WTC11 (cell line): ENCODE results near the gene B4GALNT1.

Source experiments
- ATF1 ChIP-seq: sonication (generic); formaldehyde crosslinking; IDR thresholded peaks from 2 replicates; pipeline ENCODE4 v1.8.1; 2023; ENCODE audit warnings: mild to moderate bottlenecking, moderate library complexity, missing genetic modification reagents
- EMX1 ChIP-seq: fragments of 250-450 bp; sonication (Bioruptor Pico); IDR thresholded peaks from 2 replicates; pipeline ENCODE4 v1.8.0; 2021; ENCODE audit warnings: mild to moderate bottlenecking
- FOXJ3 ChIP-seq: sonication (generic); formaldehyde crosslinking; IDR thresholded peaks from 2 replicates; pipeline ENCODE4 v1.9.0; 2021; ENCODE audit warnings: missing genetic modification reagents, mild to moderate bottlenecking, borderline replicate concordance
- HMGA2 ChIP-seq: fragments of 250-450 bp; sonication (Bioruptor Pico); IDR thresholded peaks from 2 replicates; pipeline ENCODE4 v1.4.0; 2021; ENCODE audit warnings: mild to moderate bottlenecking, moderate library complexity
- MXD4 ChIP-seq: fragments of 250-450 bp; sonication (Bioruptor Pico); IDR thresholded peaks from 2 replicates; pipeline ENCODE4 v1.8.0; 2021; ENCODE audit warnings: mild to moderate bottlenecking, moderate library complexity, borderline replicate concordance
- RELA ChIP-seq: sonication (generic); formaldehyde crosslinking; IDR thresholded peaks from 2 replicates; pipeline ENCODE4 v1.8.1; 2022; ENCODE audit warnings: missing genetic modification reagents, mild to moderate bottlenecking, borderline replicate concordance
- SOX15 ChIP-seq: fragments of 250-450 bp; sonication (Bioruptor Pico); IDR thresholded peaks from 2 replicates; pipeline ENCODE4 v1.9.0; 2021; ENCODE audit warnings: mild to moderate bottlenecking
- ZNF121 ChIP-seq: sonication (generic); formaldehyde crosslinking; IDR thresholded peaks from 2 replicates; pipeline ENCODE4 v1.8.0; 2023; ENCODE audit warnings: missing genetic modification reagents
- TF ChIP-seq, protein P1 (sequence below): fragments of 200-600 bp; IDR thresholded peaks from 2 replicates; pipeline ENCODE4 v1.8.0; 2022; ENCODE audit warnings: antibody characterized with exemption
- TF ChIP-seq, protein P2 (sequence below): sonication (generic); formaldehyde crosslinking; IDR thresholded peaks from 2 replicates; pipeline ENCODE4 v1.8.1; 2023; ENCODE audit warnings: mild to moderate bottlenecking, missing genetic modification reagents, moderate library complexity
- TF ChIP-seq, protein P3 (sequence below): sonication (generic); formaldehyde crosslinking; conservative IDR thresholded peaks from 2 replicates; pipeline ENCODE4 v1.8.1; 2022; ENCODE audit warnings: mild to moderate bottlenecking, missing genetic modification reagents
- TF ChIP-seq, protein P4 (sequence below): sonication (generic); formaldehyde crosslinking; IDR thresholded peaks from 2 replicates; pipeline ENCODE4 v1.8.1; 2023; ENCODE audit warnings: mild to moderate bottlenecking, missing genetic modification reagents, moderate library complexity
- TF ChIP-seq, protein P5 (sequence below): sonication (generic); formaldehyde crosslinking; IDR thresholded peaks from 2 replicates; pipeline ENCODE4 v1.8.0; 2022; ENCODE audit warnings: mild to moderate bottlenecking, missing genetic modification reagents

DNA sequence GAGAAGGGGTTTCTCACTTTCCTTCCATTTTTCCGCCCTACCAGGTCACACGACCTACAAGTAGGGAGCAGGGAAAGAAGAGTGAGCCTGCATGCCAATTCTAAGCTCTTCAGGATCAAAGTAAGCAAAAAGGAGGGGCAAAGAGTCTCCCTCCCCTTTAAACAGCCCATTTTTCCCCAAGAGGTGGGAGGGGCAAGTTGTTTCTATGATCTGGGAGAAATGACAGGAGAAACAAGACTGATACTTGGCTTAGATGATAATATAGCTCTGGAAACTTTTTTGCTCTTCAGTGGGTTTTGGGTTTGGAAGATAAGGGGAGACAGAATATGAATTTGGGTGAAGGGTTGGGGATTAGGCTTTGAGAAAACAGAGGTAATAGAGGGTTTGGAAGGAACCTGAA lies 26.6 kb downstream of the B4GALNT1 start:
- TF ChIP-seq, protein P1, sequence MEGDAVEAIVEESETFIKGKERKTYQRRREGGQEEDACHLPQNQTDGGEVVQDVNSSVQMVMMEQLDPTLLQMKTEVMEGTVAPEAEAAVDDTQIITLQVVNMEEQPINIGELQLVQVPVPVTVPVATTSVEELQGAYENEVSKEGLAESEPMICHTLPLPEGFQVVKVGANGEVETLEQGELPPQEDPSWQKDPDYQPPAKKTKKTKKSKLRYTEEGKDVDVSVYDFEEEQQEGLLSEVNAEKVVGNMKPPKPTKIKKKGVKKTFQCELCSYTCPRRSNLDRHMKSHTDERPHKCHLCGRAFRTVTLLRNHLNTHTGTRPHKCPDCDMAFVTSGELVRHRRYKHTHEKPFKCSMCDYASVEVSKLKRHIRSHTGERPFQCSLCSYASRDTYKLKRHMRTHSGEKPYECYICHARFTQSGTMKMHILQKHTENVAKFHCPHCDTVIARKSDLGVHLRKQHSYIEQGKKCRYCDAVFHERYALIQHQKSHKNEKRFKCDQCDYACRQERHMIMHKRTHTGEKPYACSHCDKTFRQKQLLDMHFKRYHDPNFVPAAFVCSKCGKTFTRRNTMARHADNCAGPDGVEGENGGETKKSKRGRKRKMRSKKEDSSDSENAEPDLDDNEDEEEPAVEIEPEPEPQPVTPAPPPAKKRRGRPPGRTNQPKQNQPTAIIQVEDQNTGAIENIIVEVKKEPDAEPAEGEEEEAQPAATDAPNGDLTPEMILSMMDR, result no peak
- TF ChIP-seq FOXJ3 (CRISPR knock-in tag) (no peak), EMX1 (CRISPR knock-in tag) (no peak), HMGA2 (CRISPR knock-in tag) (no peak), SOX15 (CRISPR knock-in tag) (no peak), MXD4 (CRISPR knock-in tag) (no peak), ZNF121 (CRISPR knock-in tag) (no peak), RELA (CRISPR knock-in tag) (no peak), ATF1 (CRISPR knock-in tag) (no peak)
- TF ChIP-seq, protein P2, sequence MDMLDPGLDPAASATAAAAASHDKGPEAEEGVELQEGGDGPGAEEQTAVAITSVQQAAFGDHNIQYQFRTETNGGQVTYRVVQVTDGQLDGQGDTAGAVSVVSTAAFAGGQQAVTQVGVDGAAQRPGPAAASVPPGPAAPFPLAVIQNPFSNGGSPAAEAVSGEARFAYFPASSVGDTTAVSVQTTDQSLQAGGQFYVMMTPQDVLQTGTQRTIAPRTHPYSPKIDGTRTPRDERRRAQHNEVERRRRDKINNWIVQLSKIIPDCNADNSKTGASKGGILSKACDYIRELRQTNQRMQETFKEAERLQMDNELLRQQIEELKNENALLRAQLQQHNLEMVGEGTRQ (CRISPR knock-in tag), result no peak
- TF ChIP-seq, protein P3, sequence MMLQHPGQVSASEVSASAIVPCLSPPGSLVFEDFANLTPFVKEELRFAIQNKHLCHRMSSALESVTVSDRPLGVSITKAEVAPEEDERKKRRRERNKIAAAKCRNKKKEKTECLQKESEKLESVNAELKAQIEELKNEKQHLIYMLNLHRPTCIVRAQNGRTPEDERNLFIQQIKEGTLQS (CRISPR knock-in tag), result no peak
- TF ChIP-seq, protein P4, sequence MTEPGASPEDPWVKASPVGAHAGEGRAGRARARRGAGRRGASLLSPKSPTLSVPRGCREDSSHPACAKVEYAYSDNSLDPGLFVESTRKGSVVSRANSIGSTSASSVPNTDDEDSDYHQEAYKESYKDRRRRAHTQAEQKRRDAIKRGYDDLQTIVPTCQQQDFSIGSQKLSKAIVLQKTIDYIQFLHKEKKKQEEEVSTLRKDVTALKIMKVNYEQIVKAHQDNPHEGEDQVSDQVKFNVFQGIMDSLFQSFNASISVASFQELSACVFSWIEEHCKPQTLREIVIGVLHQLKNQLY (CRISPR knock-in tag), result no peak
- TF ChIP-seq, protein P5, sequence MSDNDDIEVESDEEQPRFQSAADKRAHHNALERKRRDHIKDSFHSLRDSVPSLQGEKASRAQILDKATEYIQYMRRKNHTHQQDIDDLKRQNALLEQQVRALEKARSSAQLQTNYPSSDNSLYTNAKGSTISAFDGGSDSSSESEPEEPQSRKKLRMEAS (CRISPR knock-in tag), result no peak
